GM12891 (cell line): ENCODE data around the gene ACER2.

Source experiments
- PAX5 ChIP-seq: IDR thresholded peaks from 2 replicates; pipeline ENCODE4 v1.6.1; 2011; ENCODE audit warnings: low read length, moderate library complexity, mild to moderate bottlenecking; ENCODE audit not compliant: insufficient read depth, severe bottlenecking
- POLR2A ChIP-seq: IDR thresholded peaks from 2 replicates; pipeline ENCODE4 v1.6.1; 2011; ENCODE audit warnings: low read depth, low read length, control low read depth
- POLR2AphosphoS5 ChIP-seq: IDR thresholded peaks from 2 replicates; pipeline ENCODE4 v1.6.1; 2011; ENCODE audit warnings: low read depth, low read length, control low read depth
- TAF1 ChIP-seq: IDR thresholded peaks from 2 replicates; pipeline ENCODE4 v1.6.1; 2011; ENCODE audit warnings: low read depth, low read length, control low read depth

DNA sequence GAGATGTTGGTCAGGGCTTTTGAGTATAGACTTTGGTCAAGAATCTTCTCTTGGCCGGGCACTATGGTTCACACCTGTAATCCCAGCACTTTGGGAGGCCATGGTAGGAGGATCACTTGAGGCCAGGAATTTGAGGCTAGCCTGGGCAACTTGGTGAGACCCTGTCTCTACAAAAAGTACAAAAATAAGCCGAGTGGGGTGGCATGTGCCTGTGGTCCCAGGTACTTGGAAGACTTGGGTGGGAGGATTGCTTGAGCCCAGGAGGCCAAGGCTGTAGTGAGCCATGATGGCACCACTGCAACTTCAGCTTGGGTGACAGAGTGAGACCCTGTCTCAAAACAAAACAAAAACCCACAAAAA, 57.5 kb downstream of the ACER2 start:
- TF ChIP-seq TAF1 = no peak
- no peak for TF ChIP-seq POLR2A
- TF ChIP-seq POLR2AphosphoS5 = no peak
- no peak for TF ChIP-seq PAX5
